ENCODE measurements around the gene VTI1B.

The VTI1B gene

DNA sequence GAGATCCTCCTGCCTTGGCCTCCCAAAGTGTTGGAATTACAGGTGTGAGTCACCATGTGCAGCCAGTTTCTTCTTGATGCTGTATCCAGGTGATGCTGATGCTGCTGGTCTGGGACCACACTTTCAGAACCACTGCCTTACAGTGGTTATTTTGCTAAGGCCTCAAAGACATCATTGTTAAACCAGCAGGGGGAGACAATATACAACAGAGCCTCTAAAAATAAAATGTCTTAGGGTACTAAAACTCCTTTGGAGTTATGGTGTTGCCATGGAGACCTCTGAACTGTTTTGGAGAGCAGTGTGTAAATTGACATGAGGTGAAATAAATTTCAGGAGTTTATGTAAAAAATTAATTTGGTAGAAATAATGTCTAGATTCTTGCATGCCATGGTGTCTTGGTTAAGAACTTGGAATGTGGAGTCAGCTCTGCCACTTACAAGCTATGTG, 55.8 kb downstream of the VTI1B start:
- CTCF ChIA-PET, result interaction anchor here (0.6 to 2.2 kb wide), 10 partner anchors 13 to 91 kb away, joined by 3 to 27 read pairs (median 4); partner anchors contain the start of gene PIGH
- TF ChIP-seq, protein P1, sequence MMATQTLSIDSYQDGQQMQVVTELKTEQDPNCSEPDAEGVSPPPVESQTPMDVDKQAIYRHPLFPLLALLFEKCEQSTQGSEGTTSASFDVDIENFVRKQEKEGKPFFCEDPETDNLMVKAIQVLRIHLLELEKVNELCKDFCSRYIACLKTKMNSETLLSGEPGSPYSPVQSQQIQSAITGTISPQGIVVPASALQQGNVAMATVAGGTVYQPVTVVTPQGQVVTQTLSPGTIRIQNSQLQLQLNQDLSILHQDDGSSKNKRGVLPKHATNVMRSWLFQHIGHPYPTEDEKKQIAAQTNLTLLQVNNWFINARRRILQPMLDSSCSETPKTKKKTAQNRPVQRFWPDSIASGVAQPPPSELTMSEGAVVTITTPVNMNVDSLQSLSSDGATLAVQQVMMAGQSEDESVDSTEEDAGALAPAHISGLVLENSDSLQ (IDR thresholded peaks at IDR 0.05), result 0 out of 2 replicates have a peak, but pooled peaks have one; percentile 26
- no peak for TF ChIP-seq NFRKB (IDR thresholded peaks at IDR 0.05)
- peak; percentile 49 for DNase-seq (ENCODE audit: extremely low spot score)
- POLR2A ChIA-PET, result interaction anchor here (0.8 to 4.8 kb wide), 7 partner anchors 14 to 86 kb away, joined by 3 to 21 read pairs (median 6); partner anchors contain the start of genes PIGH and RDH11

DNA sequence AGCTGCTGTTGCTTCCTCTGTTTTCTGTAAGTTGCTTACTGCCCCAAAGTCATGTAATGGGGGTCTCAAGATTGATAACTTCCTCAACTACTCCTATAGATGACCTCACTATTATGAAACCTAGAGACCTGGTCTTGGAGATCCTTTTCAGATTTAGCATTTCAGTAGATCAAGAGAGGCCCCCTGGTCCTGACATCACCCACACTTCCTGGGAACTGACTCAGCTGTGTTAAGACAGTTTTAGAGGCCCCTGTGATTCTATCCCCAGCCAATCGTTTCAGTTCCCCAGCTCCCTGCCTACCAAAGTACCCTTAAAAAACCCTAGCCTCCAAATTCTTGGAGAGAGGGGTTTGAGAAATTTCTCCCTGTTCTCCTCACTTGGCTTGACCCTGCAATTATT, 63.9 kb downstream of the VTI1B start:
- POLR2A ChIA-PET, result interaction anchor here (2.9 kb wide), 1 partner anchor 11 kb away, joined by 14 read pairs; the partner anchor contains the start of gene PIGH
- DNase-seq (ENCODE audit: extremely low spot score), result no peak
- TF ChIP-seq, protein P1 (IDR thresholded peaks at IDR 0.05), result no peak
- TF ChIP-seq SP1 (IDR thresholded peaks at IDR 0.05) (no peak), HDGF (IDR thresholded peaks at IDR 0.05; ENCODE audit: borderline replicate concordance) (no peak), LEF1 (IDR thresholded peaks at IDR 0.05; ENCODE audit: borderline replicate concordance) (no peak)
- CTCF ChIA-PET, result no interaction called here

DNA sequence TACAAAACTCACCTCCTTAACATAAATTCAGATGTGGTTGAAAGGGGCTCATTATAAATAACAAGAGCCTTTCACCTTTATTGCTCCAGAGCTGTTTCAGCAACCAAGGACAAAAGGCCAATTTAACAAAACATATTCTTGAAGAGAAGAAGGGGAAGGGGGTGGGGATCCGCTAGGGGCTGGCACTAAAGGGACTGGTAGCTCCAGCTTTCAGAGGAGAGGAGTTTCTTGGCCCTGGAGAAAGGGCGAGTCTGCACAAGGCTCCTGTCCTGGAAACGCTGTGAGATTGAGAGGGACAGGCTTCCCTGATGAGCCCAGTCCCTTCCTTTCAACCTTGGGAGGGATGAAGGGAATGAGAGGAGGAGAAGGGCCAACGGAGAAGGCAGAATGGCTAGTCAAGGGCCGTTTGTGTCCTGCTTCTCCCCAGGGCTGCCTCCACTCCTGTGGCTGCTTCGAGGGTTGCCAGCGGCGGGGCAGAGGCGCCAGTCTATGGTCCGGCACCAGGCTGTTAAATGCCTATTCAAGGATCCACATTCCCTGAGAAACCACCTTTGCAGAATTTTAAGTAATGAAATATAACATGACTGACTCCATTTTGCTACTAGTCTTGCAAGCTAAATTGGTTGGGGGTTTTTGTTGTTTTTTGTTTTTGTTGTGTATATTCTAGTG, 64.7 kb downstream of the VTI1B start:
- POLR2A ChIA-PET, result interaction anchor here (1.1 to 2.9 kb wide), 2 partner anchors 10 kb away, joined by 4 to 14 read pairs; partner anchors contain the start of genes ARG2 and PIGH
- CTCF ChIA-PET, result no interaction called here
- TF ChIP-seq, protein P1 (IDR thresholded peaks at IDR 0.05), result no peak
- TF ChIP-seq ELF4 (IDR thresholded peaks at IDR 0.05) (no peak), CTBP1 (IDR thresholded peaks at IDR 0.05; ENCODE audit: borderline replicate concordance) (no peak), LEF1 (IDR thresholded peaks at IDR 0.05; ENCODE audit: borderline replicate concordance) (no peak)
- no peak for DNase-seq (ENCODE audit: extremely low spot score)

DNA sequence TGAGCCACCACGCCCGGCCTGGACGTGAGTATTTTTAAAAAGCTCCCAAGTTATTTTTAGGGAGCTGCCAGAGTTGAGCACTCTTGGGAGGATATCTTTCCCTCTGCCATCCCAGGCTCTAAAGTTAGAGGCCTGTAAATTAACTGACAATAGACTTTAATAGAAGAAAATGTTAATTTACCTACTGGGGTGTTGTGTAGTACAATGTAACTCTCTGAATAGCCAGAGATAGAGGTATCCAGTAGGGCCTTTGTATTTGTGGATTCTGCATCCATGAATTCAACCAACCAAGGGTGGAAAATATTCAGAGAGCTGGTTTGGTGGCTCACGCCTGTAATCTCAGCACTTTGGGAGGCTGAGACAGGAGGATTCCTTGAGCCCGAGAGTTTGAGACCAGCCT, 66.8 kb downstream of the VTI1B start:
- DNase-seq (ENCODE audit: extremely low spot score), result no peak
- TF ChIP-seq LEF1 (IDR thresholded peaks at IDR 0.05; ENCODE audit: borderline replicate concordance) (no peak), FOXM1 (IDR thresholded peaks at IDR 0.05; ENCODE audit: borderline replicate concordance) (no peak), BHLHE40 (IDR thresholded peaks at IDR 0.05; ENCODE audit: borderline replicate concordance) (no peak), L3MBTL2 (conservative IDR thresholded peaks at IDR 0.05) (no peak), SP1 (IDR thresholded peaks at IDR 0.05) (no peak), HDGF (IDR thresholded peaks at IDR 0.05; ENCODE audit: borderline replicate concordance) (no peak), CTBP1 (IDR thresholded peaks at IDR 0.05; ENCODE audit: borderline replicate concordance) (no peak), SUZ12 (IDR thresholded peaks at IDR 0.05) (no peak), TARDBP (IDR thresholded peaks at IDR 0.05) (no peak), NFRKB (IDR thresholded peaks at IDR 0.05) (no peak), ELF4 (IDR thresholded peaks at IDR 0.05) (no peak), ZNF384 (IDR thresholded peaks at IDR 0.05) (no peak)
- TF ChIP-seq, protein P1 (IDR thresholded peaks at IDR 0.05), result no peak
- POLR2A ChIA-PET, result no interaction called here
- CTCF ChIA-PET, result interaction anchor here (1.0 kb wide), 1 partner anchor 8 kb away, joined by 3 read pairs; the partner anchor contains the start of gene PIGH

DNA sequence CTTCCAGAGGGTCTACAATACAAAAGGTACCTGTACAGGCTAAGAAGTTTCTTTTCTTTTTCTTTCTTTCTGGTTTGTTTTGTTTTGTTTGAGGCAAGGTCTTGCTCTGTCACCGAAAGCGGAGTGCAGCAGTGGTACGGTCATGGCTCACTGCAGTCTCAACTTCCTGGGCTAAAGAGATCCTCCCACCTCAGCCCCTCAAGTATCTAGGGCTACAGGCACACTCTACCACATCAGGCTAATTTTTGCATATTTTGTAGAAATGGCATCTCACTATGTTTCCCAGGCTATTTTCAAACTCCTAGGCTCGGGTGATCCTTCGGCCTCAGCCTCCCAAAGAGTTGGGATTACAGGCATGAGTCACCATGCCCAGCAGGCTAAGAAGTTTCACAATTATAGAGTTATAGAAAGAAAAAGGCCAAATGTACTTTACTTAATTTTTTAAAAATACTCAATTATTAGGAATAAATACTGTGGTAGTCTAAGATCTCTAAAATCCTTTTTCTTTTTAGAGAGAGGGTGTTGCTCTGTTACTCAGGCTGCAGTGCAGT, 71.4 kb downstream of the VTI1B start:
- TF ChIP-seq TARDBP (IDR thresholded peaks at IDR 0.05) (no peak), SP1 (IDR thresholded peaks at IDR 0.05) (no peak), SUZ12 (IDR thresholded peaks at IDR 0.05) (no peak), FOXA1 (IDR thresholded peaks at IDR 0.05) (no peak), FOXK2 (IDR thresholded peaks at IDR 0.05) (no peak), NFRKB (IDR thresholded peaks at IDR 0.05) (no peak), ZNF384 (IDR thresholded peaks at IDR 0.05) (no peak), L3MBTL2 (conservative IDR thresholded peaks at IDR 0.05) (no peak), ARNT (IDR thresholded peaks at IDR 0.05) (no peak), FOXM1 (IDR thresholded peaks at IDR 0.05; ENCODE audit: borderline replicate concordance) (no peak), LEF1 (IDR thresholded peaks at IDR 0.05; ENCODE audit: borderline replicate concordance) (no peak), HDGF (IDR thresholded peaks at IDR 0.05; ENCODE audit: borderline replicate concordance) (no peak), ELF4 (IDR thresholded peaks at IDR 0.05) (no peak), CTBP1 (IDR thresholded peaks at IDR 0.05; ENCODE audit: borderline replicate concordance) (no peak), BHLHE40 (IDR thresholded peaks at IDR 0.05; ENCODE audit: borderline replicate concordance) (no peak)
- TF ChIP-seq, protein P1 (IDR thresholded peaks at IDR 0.05), result no peak
- DNase-seq (ENCODE audit: extremely low spot score), result no peak
- ChIA-PET POLR2A (no interaction called here), CTCF (no interaction called here)

Measured in HEK293T (cell line).